KOPT-K1 (cell line): Measurements from ENCODE around the gene CNEP1R1.

Source experiments
- H3K27ac ChIP-seq: fragments of 200-600 bp; sonication (generic); 2 replicates; pipeline ENCODE4 v1.5.1; 2016; ENCODE audit warnings: antibody characterized with exemption, mild to moderate bottlenecking, low read depth, low read length; ENCODE audit not compliant: poor library complexity, severe bottlenecking
- H3K36me3 ChIP-seq: fragments of 200-600 bp; sonication (generic); 2 replicates; pipeline ENCODE4 v1.5.1; 2017; ENCODE audit warnings: antibody characterized with exemption, mild to moderate bottlenecking, low read length, moderate library complexity; ENCODE audit not compliant: insufficient read depth
- H3K9me3 ChIP-seq: fragments of 200-600 bp; sonication (generic); 2 replicates; pipeline ENCODE4 v1.5.1; 2017; ENCODE audit warnings: antibody characterized with exemption, low read length, mild to moderate bottlenecking; ENCODE audit not compliant: insufficient read depth, poor library complexity, severe bottlenecking

Gene CNEP1R1

GRCh38 chr16:50024684-50025536 lies at the start of gene CNEP1R1:
Gene CNEP1R1 (plus strand): TSS chr16:50025225. CDS start chr16:50025316, 91 bp downstream.
- Histone ChIP-seq H3K27ac (peak within 1 kb of the TSS; percentile 67), H3K36me3 (peaks cover 18% of the 10 kb centered on the region), H3K9me3 (no peaks in the 10 kb centered on the region)

GRCh38 chr16:49977427-49977826 lies 47.6 kb upstream of the CNEP1R1 start:
- Histone ChIP-seq H3K27ac (no peak overlapping the region), H3K9me3 (peaks cover 6% of the 10 kb centered on the region), H3K36me3 (no peaks in the 10 kb centered on the region)

GRCh38 chr16:49978569-49979326 lies 46.3 kb upstream of the CNEP1R1 start:
- H3K36me3 ChIP-seq = no peaks in the 10 kb centered on the region
- peaks cover 6% of the 10 kb centered on the region for H3K9me3 ChIP-seq
- H3K27ac ChIP-seq = no peak overlapping the region

GRCh38 chr16:49980166-49980565 lies 44.9 kb upstream of the CNEP1R1 start:
- H3K27ac ChIP-seq = no peak overlapping the region
- peaks cover 6% of the 10 kb centered on the region for H3K9me3 ChIP-seq
- H3K36me3 ChIP-seq = no peaks in the 10 kb centered on the region

GRCh38 chr16:49986351-49987124 lies 38.5 kb upstream of the CNEP1R1 start:
- no peaks in the 10 kb centered on the region for H3K9me3 ChIP-seq
- no peaks in the 10 kb centered on the region for H3K36me3 ChIP-seq
- no peak overlapping the region for H3K27ac ChIP-seq

GRCh38 chr16:49987381-49987780 lies 37.6 kb upstream of the CNEP1R1 start:
- H3K9me3 ChIP-seq = no peaks in the 10 kb centered on the region
- H3K27ac ChIP-seq = no peak overlapping the region
- H3K36me3 ChIP-seq = no peaks in the 10 kb centered on the region

GRCh38 chr16:49992825-49993224 lies 32.2 kb upstream of the CNEP1R1 start:
- no peaks in the 10 kb centered on the region for H3K9me3 ChIP-seq
- no peaks in the 10 kb centered on the region for H3K36me3 ChIP-seq
- no peak overlapping the region for H3K27ac ChIP-seq

- Histone ChIP-seq H3K9me3 (no peaks in the 10 kb centered on the region), H3K36me3 (no peaks in the 10 kb centered on the region), H3K27ac (no peak overlapping the region)
These were observed 31.4 kb upstream of the CNEP1R1 start for GRCh38 chr16:49993579-49993978.

GRCh38 chr16:49994006-49994405 lies 31.0 kb upstream of the CNEP1R1 start:
- H3K9me3 ChIP-seq = no peaks in the 10 kb centered on the region
- no peaks in the 10 kb centered on the region for H3K36me3 ChIP-seq
- no peak overlapping the region for H3K27ac ChIP-seq

GRCh38 chr16:49995720-49996119 lies 29.3 kb upstream of the CNEP1R1 start:
- Histone ChIP-seq H3K36me3 (no peaks in the 10 kb centered on the region), H3K27ac (no peak overlapping the region), H3K9me3 (no peaks in the 10 kb centered on the region)

- Histone ChIP-seq H3K36me3 (no peaks in the 10 kb centered on the region), H3K27ac (no peak overlapping the region), H3K9me3 (no peaks in the 10 kb centered on the region)
These were observed 27.2 kb upstream of the CNEP1R1 start for GRCh38 chr16:49997721-49998251.

- Histone ChIP-seq H3K27ac (no peak overlapping the region), H3K36me3 (no peaks in the 10 kb centered on the region), H3K9me3 (no peaks in the 10 kb centered on the region)
These were observed 26.0 kb upstream of the CNEP1R1 start for GRCh38 chr16:49998991-49999390.

- no peak overlapping the region for H3K27ac ChIP-seq
- no peaks in the 10 kb centered on the region for H3K9me3 ChIP-seq
- no peaks in the 10 kb centered on the region for H3K36me3 ChIP-seq
These were observed 23.9 kb upstream of the CNEP1R1 start for GRCh38 chr16:50001144-50001543.

- H3K9me3 ChIP-seq = no peaks in the 10 kb centered on the region
- no peaks in the 10 kb centered on the region for H3K36me3 ChIP-seq
- H3K27ac ChIP-seq = no peak overlapping the region
These were observed 22.8 kb upstream of the CNEP1R1 start for GRCh38 chr16:50002190-50002589.

GRCh38 chr16:50004239-50004638 lies 20.8 kb upstream of the CNEP1R1 start:
- Histone ChIP-seq H3K27ac (no peak overlapping the region), H3K36me3 (no peaks in the 10 kb centered on the region), H3K9me3 (peaks cover 6% of the 10 kb centered on the region)
